NT2/D1 (cell line): ENCODE measurements around the gene PFKFB3.

Experiments
- SUZ12 ChIP-seq: IDR thresholded peaks from 2 replicates; pipeline ENCODE4 v1.6.1; 2011; ENCODE audit not compliant: insufficient read length, insufficient read depth; ENCODE audit errors: extremely low read depth
- YY1 ChIP-seq: IDR thresholded peaks from 2 replicates; pipeline ENCODE4 v1.6.1; 2011; ENCODE audit not compliant: insufficient read length, insufficient read depth
- ZNF274 ChIP-seq: IDR thresholded peaks from 2 replicates; pipeline ENCODE4 v1.6.1; 2011; ENCODE audit warnings: mild to moderate bottlenecking, low read depth, low read length

- TF ChIP-seq YY1: no peak
- TF ChIP-seq SUZ12: no peak
- TF ChIP-seq ZNF274: no peak
Observed at GRCh38 chr10:6260843-6261242, 58.1 kb downstream of the PFKFB3 start.
